Measurements from ENCODE around the gene SLC25A36. TPM values are rescaled to one million over a fixed set of nuclear protein-coding genes. Genes with fewer than 3 reads are reported as not detected.

Gene SLC25A36
- 72.8 TPM for polyA plus RNA-seq (ENCODE audit: insufficient read length)

- peak; percentile 99 for DNase-seq
These were observed at the start of gene SLC25A36 for GRCh38 chr3:140941434-140942220. Gene SLC25A36 (plus strand): TSS chr3:140941836. CDS start chr3:140942055, 219 bp downstream.

- no peak for DNase-seq
These were observed 44.6 kb upstream of the SLC25A36 start for GRCh38 chr3:140896997-140897396.

GRCh38 chr3:140898340-140899180 is 43.1 kb upstream of the SLC25A36 start:
- DNase-seq: peak; percentile 27

- no peak for DNase-seq
These were observed 42.3 kb upstream of the SLC25A36 start for GRCh38 chr3:140899363-140899762.

GRCh38 chr3:140902791-140903190 is 38.8 kb upstream of the SLC25A36 start:
- DNase-seq: no peak

GRCh38 chr3:140903196-140903595 is 38.4 kb upstream of the SLC25A36 start:
- DNase-seq: no peak

GRCh38 chr3:140904521-140904920 is 37.1 kb upstream of the SLC25A36 start:
- no peak for DNase-seq

- no peak for DNase-seq
These were observed 36.1 kb upstream of the SLC25A36 start for GRCh38 chr3:140905559-140905958.

GRCh38 chr3:140906785-140907184 is 34.9 kb upstream of the SLC25A36 start:
- DNase-seq: no peak

- no peak for DNase-seq
These were observed 30.8 kb upstream of the SLC25A36 start for GRCh38 chr3:140910860-140911259.

GRCh38 chr3:140911822-140912221 is 29.8 kb upstream of the SLC25A36 start:
- no peak for DNase-seq

GRCh38 chr3:140913728-140914127 is 27.9 kb upstream of the SLC25A36 start:
- DNase-seq: no peak

GRCh38 chr3:140914384-140914945 is 27.2 kb upstream of the SLC25A36 start:
- DNase-seq: no peak

GRCh38 chr3:140916603-140917002 is 25.0 kb upstream of the SLC25A36 start:
- no peak for DNase-seq

- no peak for DNase-seq
These were observed 23.9 kb upstream of the SLC25A36 start for GRCh38 chr3:140917772-140918171.

GRCh38 chr3:140920029-140920428 is 21.6 kb upstream of the SLC25A36 start:
- DNase-seq: no peak

- no peak for DNase-seq
These were observed 19.0 kb upstream of the SLC25A36 start for GRCh38 chr3:140922634-140923033.

- DNase-seq: no peak
These were observed 17.4 kb upstream of the SLC25A36 start for GRCh38 chr3:140924097-140924873.

- no peak for DNase-seq
These were observed 14.2 kb upstream of the SLC25A36 start for GRCh38 chr3:140927279-140928069.

- no peak for DNase-seq
These were observed 12.2 kb upstream of the SLC25A36 start for GRCh38 chr3:140929446-140929845.

- no peak for DNase-seq
These were observed 10.6 kb upstream of the SLC25A36 start for GRCh38 chr3:140931016-140931454.

- DNase-seq: no peak
These were observed 9.8 kb upstream of the SLC25A36 start for GRCh38 chr3:140931801-140932200.

Measured in hindlimb muscle (tissue), 1 donor.